ENCODE results near the gene ARSA.

GRCh38 chr22:50626314-50626849 is 1.6 kb downstream of the ARSA start:
- TF ChIP-seq POLR2AphosphoS5 (IDR thresholded peaks at IDR 0.05; ENCODE audit: borderline replicate concordance, low read depth, low read length) = no peak
- no peak for TF ChIP-seq EZH2 (IDR thresholded peaks at IDR 0.05)
- TF ChIP-seq FOXP2 (optimal IDR thresholded peaks at IDR 0.05; ENCODE audit: control extremely low read depth, extremely low read length, insufficient read depth) = no peak

All from SK-N-MC (cell line).